IMR-90 (cell line): ENCODE measurements around the gene OGG1. TPM values are rescaled to one million over a fixed set of nuclear protein-coding genes. Genes with fewer than 3 reads are reported as not detected.

Source experiments
- ATAC-seq: fragments of 200-7000 bp; cut with Tn5 transposase; 2 replicates; pipeline ENCODE4 v1.9.1; 2020; ENCODE audit warnings: low read depth, mild to moderate bottlenecking, moderate library complexity
- BruUV-seq: library from RNA; stranded (reverse); fragments of 400-500 nt; replicated peaks from 2 replicates; lab custom pipeline; 2021; lab: Mats Ljungman, UMichigan
- CTCF ChIA-PET: fragments of 300-600 bp; formaldehyde crosslinking; extraction: SDS; loops from one replicate; lab custom pipeline; 2021; ENCODE audit warnings: antibody characterized with exemption; lab: Yijun Ruan, JAX
- POLR2A ChIA-PET: fragments of 300-600 bp; sonication (Branson Sonifier 250); formaldehyde crosslinking; loops from one replicate; lab custom pipeline; 2022; ENCODE audit warnings: antibody characterized with exemption; ENCODE audit not compliant: unreplicated experiment; lab: Charles Lee
- DNase-seq: peaks from one replicate; pipeline ENCODE4 v3.0.0; 2013
- H2AFZ ChIP-seq: replicated peaks from 2 replicates; pipeline ENCODE3; 2013; ENCODE audit warnings: low read length, mild to moderate bottlenecking; ENCODE audit not compliant: poor library complexity
- H2AK5ac ChIP-seq: 2 replicates; pipeline ENCODE4 v1.6.1; 2013; ENCODE audit warnings: low read depth, low read length, inconsistent platforms
- H2AK9ac ChIP-seq: replicated peaks from 2 replicates; pipeline ENCODE3; 2013; ENCODE audit warnings: mild to moderate bottlenecking, low read depth, low read length, moderate library complexity; ENCODE audit not compliant: poor library complexity
- H2BK120ac ChIP-seq: 2 replicates; pipeline ENCODE4 v1.6.1; 2013; ENCODE audit warnings: low read depth, low read length, inconsistent platforms
- H2BK15ac ChIP-seq: 3 replicates; pipeline ENCODE4 v1.6.1; 2013; ENCODE audit warnings: low read depth, low read length, inconsistent platforms
- H2BK20ac ChIP-seq: 2 replicates; pipeline ENCODE4 v1.6.1; 2013; ENCODE audit warnings: low read depth, mild to moderate bottlenecking, inconsistent platforms, low read length, moderate library complexity
- H2BK5ac ChIP-seq: 2 replicates; pipeline ENCODE4 v1.6.1; 2013; ENCODE audit warnings: mild to moderate bottlenecking, low read depth, low read length, inconsistent platforms; ENCODE audit not compliant: poor library complexity, severe bottlenecking
- H3K14ac ChIP-seq: replicated peaks from 2 replicates; pipeline ENCODE4 v1.6.1; 2013; ENCODE audit warnings: low read depth, low read length, inconsistent platforms
- H3K18ac ChIP-seq: 2 replicates; pipeline ENCODE4 v1.6.1; 2013; ENCODE audit warnings: low read depth, low read length, control low read depth
- H3K23ac ChIP-seq: 2 replicates; pipeline ENCODE4 v1.6.1; 2013; ENCODE audit warnings: low read depth, low read length, inconsistent platforms
- H3K27ac ChIP-seq: 2 replicates; pipeline ENCODE4 v1.5.1; 2013; ENCODE audit warnings: mild to moderate bottlenecking, control low read depth, low read length; ENCODE audit not compliant: insufficient read depth
- H3K27me3 ChIP-seq: 2 replicates; pipeline ENCODE4 v1.6.1; 2013; ENCODE audit warnings: low read length; ENCODE audit not compliant: control insufficient read depth, insufficient read depth
- H3K36me3 ChIP-seq: 2 replicates; pipeline ENCODE4 v1.6.1; 2013; ENCODE audit warnings: low read length, mixed read lengths; ENCODE audit not compliant: control insufficient read depth, insufficient read depth
- H3K4ac ChIP-seq: 2 replicates; pipeline ENCODE4 v1.6.1; 2013; ENCODE audit warnings: low read depth, low read length, inconsistent platforms
- H3K4me1 ChIP-seq: 2 replicates; pipeline ENCODE4 v1.6.1; 2013; ENCODE audit warnings: low read length, mixed read lengths; ENCODE audit not compliant: control insufficient read depth, insufficient read depth
- H3K4me2 ChIP-seq: 2 replicates; pipeline ENCODE4 v1.6.1; 2013; ENCODE audit warnings: low read depth, mild to moderate bottlenecking, control low read depth, low read length, moderate library complexity
- H3K4me3 ChIP-seq: 2 replicates; pipeline ENCODE4 v1.5.1; 2013; ENCODE audit warnings: low read depth, mild to moderate bottlenecking, control low read depth, low read length, moderate library complexity; ENCODE audit not compliant: insufficient read depth
- H3K56ac ChIP-seq: 2 replicates; pipeline ENCODE4 v1.6.1; 2013; ENCODE audit warnings: low read length, inconsistent platforms; ENCODE audit not compliant: insufficient read depth; ENCODE audit errors: extremely low read depth
- H3K79me1 ChIP-seq, 2 experiments: 2 replicates each; pipeline ENCODE4 v1.6.1; 2013; ENCODE audit warnings: low read length in 2 of 2, inconsistent platforms in 1 of 2, low read depth in 1 of 2
- H3K9ac ChIP-seq: 2 replicates; pipeline ENCODE4 v1.6.1; 2013; ENCODE audit warnings: low read depth, low read length, control low read depth
- H3K9me1 ChIP-seq: 2 replicates; pipeline ENCODE4 v1.6.1; 2013; ENCODE audit warnings: low read length, inconsistent platforms; ENCODE audit not compliant: insufficient read depth
- H3K9me3 ChIP-seq: 2 replicates; pipeline ENCODE4 v1.6.1; 2013; ENCODE audit warnings: low read length; ENCODE audit not compliant: control insufficient read depth, insufficient read depth
- H4K20me1 ChIP-seq: 2 replicates; pipeline ENCODE4 v1.6.1; 2013; ENCODE audit warnings: low read length, inconsistent platforms; ENCODE audit not compliant: insufficient read depth
- H4K5ac ChIP-seq: 2 replicates; pipeline ENCODE4 v1.6.1; 2013; ENCODE audit warnings: mild to moderate bottlenecking, low read depth, low read length, control low read depth
- H4K8ac ChIP-seq, 2 experiments: 2 replicates each; pipeline ENCODE4 v1.6.1; 2013; ENCODE audit warnings: low read depth in 2 of 2, low read length in 2 of 2, control low read depth in 1 of 2, inconsistent platforms in 1 of 2
- H4K91ac ChIP-seq: 2 replicates; pipeline ENCODE4 v1.6.1; 2013; ENCODE audit warnings: low read depth, low read length, inconsistent platforms; ENCODE audit not compliant: insufficient read depth
- CEBPB ChIP-seq: IDR thresholded peaks from 2 replicates; pipeline ENCODE4 v1.6.1; 2012; ENCODE audit warnings: low read depth, low read length, improper control_type of control experiment
- MAFK ChIP-seq: IDR thresholded peaks from 2 replicates; pipeline ENCODE4 v1.6.1; 2012; ENCODE audit warnings: low read depth, low read length, improper control_type of control experiment
- WGBS, 2 experiments: methylation state at CpG; one replicate each; pipeline versions ENCODE4 v1.1.5 to v1.1.7; 2013; ENCODE audit warnings: missing lambda C conversion rate in 2 of 2; ENCODE audit not compliant: insufficient read length in 1 of 2; ENCODE audit errors: extremely low coverage in 2 of 2; 5-methylcytosine and 5-hydroxymethylcytosine counted together
- dilution Hi-C: fragments of 300-500 bp; cut with HindIII; formaldehyde crosslinking; loops from one replicate; pipeline ENCODE4 v1.14.3; 2018; ENCODE audit warnings: low sequenced_read_pairs; ENCODE audit not compliant: unreplicated experiment
- in situ Hi-C: fragments of 300-500 bp; cut with MboI; formaldehyde crosslinking; loops from 3 replicates; pipeline ENCODE4 v1.14.3; 2019; ENCODE audit warnings: low sequenced_read_pairs, inconsistent platforms, mixed read lengths
- intact Hi-C: fragments of 100-400 bp; cut with micrococcal nuclease; formaldehyde crosslinking; loops from 2 replicates; pipeline ENCODE4 v1.10.0; 2022
- polyA plus RNA-seq, 3 experiments: library from polyadenylated mRNA; depleted of rRNA; stranded (reverse); fragments of >200 nt; gene quantifications; 2 replicates each; pipeline ENCODE4 v1.2.3, GENCODE V29; 2012; ENCODE audit warnings: low replicate concordance in 1 of 3
- total RNA-seq: library from RNA; depleted of rRNA; stranded (reverse); fragments of >200 nt; gene quantifications from 2 replicates; pipeline ENCODE4 v1.2.3, GENCODE V29; 2012

The OGG1 gene
- total and polyA plus RNA-seq, 2 of the 4 experiments (the other 2 are of a cell fraction), result 14.9 to 25.6 TPM

GRCh38 chr3:9784965-9785364, 35.2 kb downstream of the OGG1 start:
- Histone ChIP-seq H2BK5ac (no peak overlapping the region), H4K5ac (no peak overlapping the region), H3K9ac (no peak overlapping the region), H3K27me3 (no peaks in the 10 kb centered on the region), H3K79me1 (peaks cover 7 to 10% of the 10 kb centered on the region in 2 experiments; a peak in 3 of 4 replicates), H3K4me1 (no peaks in the 10 kb centered on the region), H3K36me3 (peaks cover 50% of the 10 kb centered on the region), H2AFZ (no peak overlapping the region), H3K23ac (no peak overlapping the region), H2AK9ac (no peak overlapping the region), H3K4me3 (no peak overlapping the region), H4K20me1 (no peaks in the 10 kb centered on the region), H4K8ac (no peak overlapping the region), H3K18ac (no peak overlapping the region), H2BK20ac (no peak overlapping the region), H3K4me2 (no peak overlapping the region), H2BK120ac (no peak overlapping the region), H2AK5ac (no peak overlapping the region), H3K9me1 (0 out of 2 replicates have a peak, but pooled peaks cover 4% of the 10 kb centered on the region), H3K9me3 (no peaks in the 10 kb centered on the region), H2BK15ac (no peak overlapping the region), H3K56ac (no peak overlapping the region), H3K4ac (no peak overlapping the region), H3K27ac (no peak overlapping the region), H4K91ac (no peak overlapping the region), H3K14ac (no peak overlapping the region)
- BruUV-seq, result no TSS peak
- ChIA-PET POLR2A (no interaction called here), CTCF (no interaction called here)
- intact Hi-C loops (no loop called here), in situ Hi-C loops (no loop called here), dilution Hi-C loops (no loop called here)
- no CpG with 5 or more reads among the region's 4 CpGs for WGBS, 2 experiments
- TF ChIP-seq MAFK (no peak), CEBPB (0 out of 2 replicates have a peak, but pooled peaks have one; percentile 3)
- no peak for DNase-seq
- ATAC-seq, result no peak
